ENCODE results near the gene CCDC134. TPM values are rescaled to one million over a fixed set of nuclear protein-coding genes. Genes with fewer than 3 reads are reported as not detected.

The CCDC134 gene
- total RNA-seq, 1 donor from 2014 or later = 22.1 TPM

GRCh38 chr22:41782751-41783150 lies 17.7 kb upstream of the CCDC134 start:
- no peak for DNase-seq (ENCODE audit: low read depth)

DNA sequence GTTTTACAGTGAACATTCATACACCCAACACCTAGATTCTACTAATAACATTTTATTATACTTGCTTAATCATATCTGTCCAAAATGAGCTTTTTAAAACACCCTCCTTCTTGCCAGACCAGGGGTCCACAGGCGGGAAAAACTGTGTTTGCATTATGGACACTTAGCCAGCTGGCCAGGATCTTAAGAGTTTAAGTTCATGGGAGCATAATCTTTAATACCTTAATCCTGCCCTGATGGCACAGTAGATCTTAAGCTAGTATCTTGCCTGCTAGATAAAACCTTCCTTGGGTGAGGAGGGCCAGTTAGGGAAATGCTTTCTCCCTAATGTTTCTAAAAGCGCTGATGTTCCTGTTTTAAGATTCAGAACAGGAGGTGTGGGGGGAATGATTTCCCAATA lies 13.1 kb upstream of the CCDC134 start:
- no peak for DNase-seq (ENCODE audit: low read depth)

DNA sequence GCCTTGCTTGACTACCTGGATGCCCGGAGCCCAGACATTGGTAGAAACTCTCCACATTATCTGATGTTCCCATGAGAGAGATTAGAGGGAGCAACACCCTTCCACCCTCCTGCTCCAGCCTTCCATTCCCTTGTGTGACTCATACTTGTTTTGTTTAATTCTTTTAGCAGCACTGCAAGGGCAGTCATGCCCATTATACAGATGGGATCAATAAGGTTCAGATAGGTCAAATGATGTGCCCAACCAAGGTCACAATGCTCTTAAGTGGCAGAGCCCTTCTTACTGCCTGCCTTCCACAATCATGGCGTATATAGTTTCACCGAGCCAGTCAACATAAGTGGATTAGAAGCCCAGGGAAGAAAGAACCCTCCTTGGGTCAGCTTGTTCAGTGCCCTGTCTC lies 6.6 kb upstream of the CCDC134 start:
- DNase-seq (ENCODE audit: low read depth) = no peak

- no peak for DNase-seq (ENCODE audit: low read depth)
These were observed 1.7 kb upstream of the CCDC134 start for GRCh38 chr22:41798736-41799135.

- peak; percentile 23 for DNase-seq (ENCODE audit: low read depth)
These were observed 762 bp upstream of the CCDC134 start for GRCh38 chr22:41799486-41800347.

DNA sequence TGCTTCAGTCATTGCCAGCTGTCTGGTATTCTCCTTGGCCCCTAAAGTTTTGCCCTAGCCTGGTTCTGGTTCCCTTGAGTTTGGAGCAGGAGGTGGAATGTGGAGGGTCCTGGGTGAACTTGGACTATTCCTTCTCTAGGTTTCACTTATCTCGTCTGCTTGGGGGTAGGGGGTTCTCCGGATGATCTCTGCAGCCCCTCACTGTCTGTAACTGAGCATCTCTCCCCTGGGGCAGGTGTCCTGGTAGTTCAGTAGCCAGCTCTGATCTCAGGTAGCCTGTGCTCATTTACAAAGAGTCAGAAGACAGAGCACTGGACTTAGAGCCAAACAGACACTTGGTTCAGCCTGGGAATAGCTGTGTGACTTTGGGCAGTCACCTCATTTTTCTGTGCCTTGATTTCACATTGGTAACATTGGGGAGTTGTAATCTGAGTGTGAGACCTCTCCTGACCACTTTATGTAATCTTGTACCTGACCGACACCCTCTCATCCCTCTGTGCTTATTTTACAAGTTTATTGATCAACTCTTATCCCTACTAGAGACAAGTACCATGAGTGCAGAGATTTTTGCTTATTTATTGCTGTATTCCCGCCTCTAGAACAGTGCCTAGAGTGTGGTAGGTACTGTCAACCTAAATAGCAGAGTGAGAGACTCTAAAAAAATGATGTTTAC lies 804 bp downstream of the CCDC134 start:
- no peak for DNase-seq (ENCODE audit: low read depth)

DNA sequence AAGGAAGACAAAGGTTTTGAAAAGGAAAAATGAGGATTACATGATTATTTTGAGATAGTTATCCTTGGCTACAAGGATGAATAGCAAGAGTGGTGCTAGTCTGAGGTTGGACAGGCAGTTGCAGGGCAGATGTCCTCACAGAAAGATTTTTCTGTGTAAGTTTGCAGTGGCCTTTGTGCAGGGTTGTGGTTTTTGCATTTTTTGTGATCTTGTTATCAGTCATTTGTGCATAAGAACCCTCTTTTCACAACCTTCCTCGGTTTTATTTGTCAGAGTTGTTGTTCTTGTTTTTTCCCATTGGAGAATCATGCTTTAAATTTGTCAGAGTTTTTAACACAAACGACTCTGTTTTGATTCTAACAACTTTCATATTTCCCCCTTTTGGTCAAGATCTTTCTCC lies 1.4 kb downstream of the CCDC134 start:
- no peak for DNase-seq (ENCODE audit: low read depth)

GRCh38 chr22:41805639-41806038 lies 5.2 kb downstream of the CCDC134 start:
- DNase-seq (ENCODE audit: low read depth) = no peak

GRCh38 chr22:41808400-41808799 lies 7.9 kb downstream of the CCDC134 start:
- no peak for DNase-seq (ENCODE audit: low read depth)

DNA sequence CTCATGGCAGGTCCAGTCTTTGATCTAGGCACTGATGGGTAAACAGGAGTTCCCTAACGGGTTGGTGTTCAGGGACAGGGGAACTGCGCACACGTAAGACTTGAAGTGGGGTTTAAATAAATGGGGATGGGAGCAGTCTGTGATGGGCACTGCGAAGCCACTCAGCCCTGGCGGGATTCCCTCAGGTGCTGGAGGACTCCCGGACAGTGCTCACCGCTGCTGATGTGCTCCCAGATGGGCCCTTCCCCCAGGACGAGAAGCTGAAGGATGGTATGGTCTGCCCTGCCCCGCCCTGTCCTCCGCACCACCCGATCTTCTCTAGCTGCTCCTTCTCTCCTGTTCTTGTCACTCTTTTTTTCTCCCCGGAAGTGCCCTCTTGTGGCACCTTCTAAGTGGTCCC lies 9.5 kb downstream of the CCDC134 start:
- DNase-seq (ENCODE audit: low read depth) = no peak

DNA sequence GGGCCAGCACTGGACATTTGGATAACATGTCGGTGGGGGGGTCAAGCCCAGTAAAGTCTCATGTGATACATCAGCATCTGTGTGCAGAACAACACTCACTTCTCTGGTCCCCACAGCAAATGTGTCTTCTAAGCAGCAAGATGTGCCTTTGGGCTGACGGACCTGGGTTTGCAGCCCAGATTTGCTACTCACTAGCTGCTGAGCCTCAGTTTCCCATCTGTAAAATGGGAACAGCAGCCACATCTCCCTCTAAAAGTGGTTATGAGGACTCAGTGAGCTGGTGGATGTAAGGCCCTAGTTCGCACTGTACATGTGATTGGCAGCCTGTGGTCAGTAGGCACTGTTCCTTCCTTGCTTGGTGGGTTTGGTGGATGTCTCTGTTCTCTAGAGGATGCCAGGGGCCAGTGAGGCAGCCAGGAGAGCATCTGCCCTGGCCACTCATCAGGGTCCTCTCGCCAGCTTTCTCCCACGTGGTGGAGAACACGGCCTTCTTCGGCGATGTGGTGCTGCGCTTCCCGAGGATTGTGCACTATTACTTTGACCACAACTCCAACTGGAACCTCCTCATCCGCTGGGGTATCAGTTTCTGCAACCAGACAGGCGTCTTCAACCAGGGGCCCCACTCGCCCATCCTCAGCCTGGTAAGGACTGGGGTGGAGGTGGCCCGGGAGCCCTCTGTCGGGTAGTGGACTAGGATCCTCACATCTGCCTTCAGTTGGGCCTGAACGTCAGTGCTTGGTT lies 12.5 kb downstream of the CCDC134 start:
- no peak for DNase-seq (ENCODE audit: low read depth)

DNA sequence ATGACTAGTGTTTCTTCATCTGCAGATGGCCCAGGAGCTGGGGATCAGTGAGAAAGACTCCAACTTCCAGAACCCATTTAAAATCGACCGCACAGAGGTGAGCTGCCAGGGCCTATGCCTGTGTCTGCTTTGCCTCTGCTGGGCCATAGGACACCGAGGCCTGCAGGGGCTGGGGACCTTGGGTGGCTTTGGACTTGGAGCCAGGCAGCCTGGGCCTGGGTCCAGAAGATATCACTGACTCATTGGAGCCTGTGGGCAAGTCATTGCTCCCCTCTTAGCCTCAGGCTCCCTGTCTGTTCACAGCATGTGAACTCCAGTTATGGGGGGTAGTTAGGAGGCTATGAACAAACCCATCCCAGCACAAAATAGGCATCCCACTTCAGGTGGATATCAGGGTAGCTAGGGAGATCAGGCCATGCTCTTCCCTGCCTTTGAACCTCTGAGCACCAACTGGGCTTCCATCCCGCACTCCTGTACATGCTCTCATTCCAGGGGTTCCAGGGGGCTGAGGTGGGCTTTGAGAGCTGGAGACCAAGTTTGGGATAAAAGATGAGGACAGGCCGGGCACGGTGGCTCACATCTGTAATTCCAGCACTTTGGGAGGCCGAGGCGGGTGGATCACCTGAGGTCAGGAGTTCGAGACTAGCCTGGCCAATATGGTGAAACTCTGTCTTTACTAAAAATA lies 13.4 kb downstream of the CCDC134 start:
- no peak for DNase-seq (ENCODE audit: low read depth)

GRCh38 chr22:41815716-41816115 lies 15.2 kb downstream of the CCDC134 start:
- DNase-seq (ENCODE audit: low read depth) = no peak

DNA sequence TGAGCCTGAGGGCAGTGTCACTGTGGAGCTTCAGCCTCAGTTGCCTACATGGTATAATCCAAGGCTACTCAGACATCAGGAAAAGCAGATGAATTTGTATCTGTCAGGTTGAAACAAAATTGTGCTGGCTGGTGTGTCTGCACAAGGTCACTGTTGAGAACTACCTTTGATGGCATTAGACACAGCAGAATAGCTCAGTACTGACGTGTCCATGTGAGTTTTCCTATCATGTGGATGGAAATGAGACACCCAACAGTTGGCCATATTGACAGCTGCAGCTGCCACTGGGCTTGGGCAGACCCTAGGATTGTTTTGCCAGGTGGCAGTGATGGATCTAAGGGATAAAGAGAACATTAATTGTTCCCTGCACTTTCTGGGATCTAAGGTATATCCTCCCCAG lies 15.8 kb downstream of the CCDC134 start:
- peak; percentile 95 for DNase-seq (ENCODE audit: low read depth)

GRCh38 chr22:41816871-41817270 lies 16.4 kb downstream of the CCDC134 start:
- DNase-seq (ENCODE audit: low read depth) = no peak

DNA sequence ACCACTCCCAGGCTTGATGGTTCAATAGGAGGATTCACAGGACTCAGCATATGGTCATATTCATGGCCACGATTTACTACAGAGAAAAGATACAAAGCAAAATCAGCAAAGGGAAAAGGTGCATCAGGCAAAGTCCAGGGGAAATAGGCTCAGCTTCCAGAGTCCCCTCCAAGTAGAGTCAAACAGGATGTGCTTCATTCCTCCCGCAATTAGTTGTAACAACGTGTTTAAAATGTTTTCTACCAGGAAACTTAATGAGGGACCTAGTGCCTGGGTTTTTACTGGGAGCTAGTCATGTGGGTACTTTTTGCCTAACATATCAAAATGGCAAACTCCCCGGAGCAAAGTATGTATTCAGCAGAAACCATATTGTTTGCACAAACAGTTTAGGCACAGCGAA lies 17.5 kb downstream of the CCDC134 start:
- DNase-seq (ENCODE audit: low read depth) = no peak

DNA sequence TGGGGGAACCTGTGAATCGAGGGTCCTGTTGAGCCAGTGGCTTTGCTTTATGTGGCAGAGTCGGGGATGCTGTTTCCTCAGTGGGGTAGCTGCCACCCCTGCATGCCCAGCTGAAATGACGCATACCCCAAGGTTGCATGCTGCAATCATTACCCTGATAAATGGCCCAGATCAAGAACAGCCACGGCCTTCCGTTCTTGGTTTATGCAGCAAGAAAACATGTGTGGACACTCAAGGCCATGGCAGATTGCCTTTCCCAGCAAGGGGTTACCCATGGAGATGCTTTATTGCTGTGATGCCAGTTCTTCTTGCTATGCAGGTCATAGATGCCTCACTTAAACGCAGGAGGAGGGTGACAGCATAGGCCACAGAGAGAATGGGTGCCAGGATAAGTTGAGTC lies 18.1 kb downstream of the CCDC134 start:
- no peak for DNase-seq (ENCODE audit: low read depth)

DNA sequence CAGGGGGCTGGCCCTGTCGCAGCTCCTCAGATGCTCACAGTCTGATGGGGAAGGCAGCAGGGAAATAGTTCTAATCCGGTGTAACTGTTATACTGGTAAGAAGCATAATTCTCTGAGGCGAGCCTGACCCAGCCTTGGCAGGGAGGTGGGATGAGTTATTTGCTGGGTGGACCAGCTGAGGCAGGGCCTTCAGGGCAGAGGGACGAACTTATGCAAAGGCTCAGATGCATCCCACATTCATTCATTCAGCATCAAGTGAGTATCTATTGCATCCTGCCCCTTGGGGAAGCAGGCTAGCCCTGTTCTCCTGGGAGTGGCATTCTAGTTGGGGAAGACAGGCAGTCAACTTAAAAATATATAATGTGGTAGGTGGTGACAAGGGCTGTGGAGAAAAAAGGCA lies 18.8 kb downstream of the CCDC134 start:
- DNase-seq (ENCODE audit: low read depth) = no peak

DNA sequence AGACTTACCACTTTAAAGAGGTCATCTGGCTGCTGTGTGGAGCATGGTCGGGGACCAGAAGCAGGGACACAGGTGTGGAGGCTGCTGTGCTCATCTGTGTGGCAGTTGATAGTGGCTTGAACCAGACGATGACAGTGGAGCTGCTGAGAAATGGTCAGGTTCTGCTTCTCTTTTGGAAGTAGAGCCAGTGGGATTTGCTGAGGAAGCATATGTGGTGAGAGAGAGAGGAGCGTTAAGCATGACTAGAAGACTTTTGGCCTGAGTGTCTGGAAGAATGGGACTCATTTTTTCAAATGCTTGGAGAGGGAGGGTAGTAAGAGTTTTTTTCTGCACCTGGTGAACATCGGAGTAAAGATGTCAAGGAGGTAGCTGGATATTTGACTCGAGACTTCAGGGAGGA lies 20.0 kb downstream of the CCDC134 start:
- DNase-seq (ENCODE audit: low read depth) = no peak

DNA sequence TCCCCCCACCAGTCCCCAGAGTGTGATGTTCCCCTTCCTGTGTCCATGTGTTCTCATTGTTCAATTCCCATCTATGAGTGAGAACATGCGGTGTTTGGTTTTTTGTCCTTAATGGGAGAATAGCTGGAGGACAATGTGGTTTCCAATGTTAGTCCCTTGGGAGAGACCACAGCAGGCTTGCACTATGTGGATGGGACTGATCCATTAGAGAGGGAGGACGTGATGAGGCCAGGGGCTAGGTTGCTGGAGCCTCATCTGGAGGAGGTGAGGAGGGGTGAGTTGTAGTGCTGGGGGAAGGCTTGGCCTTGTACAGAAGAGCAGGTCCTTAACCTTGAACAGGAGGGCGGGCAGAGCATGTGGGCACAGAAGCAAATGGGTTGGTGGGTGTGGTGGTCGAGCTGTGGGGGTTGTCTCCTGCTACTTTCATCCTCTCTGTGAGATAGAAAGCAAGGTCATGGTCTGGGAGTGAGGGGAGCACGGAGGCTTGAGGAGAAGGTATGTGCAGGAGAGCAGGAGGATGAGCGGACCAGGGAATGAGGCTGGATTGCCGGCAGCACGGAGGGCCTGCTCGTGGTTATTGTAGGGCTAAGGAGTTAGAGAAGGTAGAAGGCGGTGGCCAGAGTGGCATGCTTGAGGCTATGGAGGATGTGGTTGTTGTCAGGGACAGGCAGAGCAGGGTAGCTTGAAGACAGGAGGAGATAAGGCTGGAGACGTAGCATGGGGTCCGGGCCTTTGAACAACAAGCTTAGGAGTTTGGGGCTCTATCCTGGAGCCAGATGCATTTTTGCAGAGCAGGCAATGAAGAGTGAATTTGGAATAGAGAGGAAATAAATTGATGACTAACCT lies 21.2 kb downstream of the CCDC134 start:
- DNase-seq (ENCODE audit: low read depth) = no peak

Measured in myocyte (in vitro differentiated cells).